Activated CD8-positive, alpha-beta memory T cell treated with anti-CD3 and anti-CD28 coated beads, Interleukin-2, amount 50 U/mL, for 1 hour (primary cell): ENCODE measurements around the gene MGAT3.

Experiments
- DNase-seq: peaks from one replicate; pipeline ENCODE4 v3.0.0-alpha.2; 2020; ENCODE audit errors: extremely low read depth

Gene MGAT3

DNA sequence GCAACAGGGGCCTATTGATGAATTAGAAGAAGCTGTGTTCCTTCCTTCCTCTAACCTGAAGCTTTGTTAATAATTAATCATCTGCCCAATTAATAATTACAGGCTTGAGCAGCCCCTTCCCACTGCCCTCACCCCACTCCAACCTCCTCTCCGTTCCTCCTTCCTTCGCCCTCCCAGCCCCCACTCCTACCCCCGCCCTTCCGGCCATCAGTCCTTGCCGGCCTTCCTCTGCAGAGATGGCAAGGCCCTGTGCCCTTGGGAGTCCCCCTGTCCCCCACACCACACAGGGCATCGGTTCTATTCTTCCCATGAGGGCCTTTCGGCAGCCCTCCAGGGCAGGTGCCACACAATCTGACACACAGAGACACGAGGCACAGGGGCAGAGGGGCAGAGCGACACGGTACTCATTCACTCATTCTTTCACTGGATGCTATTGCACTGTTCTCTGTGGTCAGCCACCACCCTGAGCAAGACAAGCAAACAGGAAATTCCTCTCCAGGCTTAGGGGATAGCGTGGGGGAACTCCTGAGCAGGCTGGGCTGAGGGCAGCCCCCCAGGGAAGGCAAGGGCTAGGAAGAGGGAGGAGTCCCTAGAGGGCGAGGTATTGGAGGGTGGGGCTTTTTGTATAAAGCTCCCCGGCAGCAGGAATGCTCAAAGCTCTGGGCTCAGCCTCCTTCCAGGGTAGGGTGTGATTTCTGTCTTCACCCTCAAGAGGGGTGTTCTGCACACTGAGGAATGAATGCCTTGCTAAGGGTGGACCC lies 14.7 kb downstream of the MGAT3 start:
- DNase-seq, result no peak

DNA sequence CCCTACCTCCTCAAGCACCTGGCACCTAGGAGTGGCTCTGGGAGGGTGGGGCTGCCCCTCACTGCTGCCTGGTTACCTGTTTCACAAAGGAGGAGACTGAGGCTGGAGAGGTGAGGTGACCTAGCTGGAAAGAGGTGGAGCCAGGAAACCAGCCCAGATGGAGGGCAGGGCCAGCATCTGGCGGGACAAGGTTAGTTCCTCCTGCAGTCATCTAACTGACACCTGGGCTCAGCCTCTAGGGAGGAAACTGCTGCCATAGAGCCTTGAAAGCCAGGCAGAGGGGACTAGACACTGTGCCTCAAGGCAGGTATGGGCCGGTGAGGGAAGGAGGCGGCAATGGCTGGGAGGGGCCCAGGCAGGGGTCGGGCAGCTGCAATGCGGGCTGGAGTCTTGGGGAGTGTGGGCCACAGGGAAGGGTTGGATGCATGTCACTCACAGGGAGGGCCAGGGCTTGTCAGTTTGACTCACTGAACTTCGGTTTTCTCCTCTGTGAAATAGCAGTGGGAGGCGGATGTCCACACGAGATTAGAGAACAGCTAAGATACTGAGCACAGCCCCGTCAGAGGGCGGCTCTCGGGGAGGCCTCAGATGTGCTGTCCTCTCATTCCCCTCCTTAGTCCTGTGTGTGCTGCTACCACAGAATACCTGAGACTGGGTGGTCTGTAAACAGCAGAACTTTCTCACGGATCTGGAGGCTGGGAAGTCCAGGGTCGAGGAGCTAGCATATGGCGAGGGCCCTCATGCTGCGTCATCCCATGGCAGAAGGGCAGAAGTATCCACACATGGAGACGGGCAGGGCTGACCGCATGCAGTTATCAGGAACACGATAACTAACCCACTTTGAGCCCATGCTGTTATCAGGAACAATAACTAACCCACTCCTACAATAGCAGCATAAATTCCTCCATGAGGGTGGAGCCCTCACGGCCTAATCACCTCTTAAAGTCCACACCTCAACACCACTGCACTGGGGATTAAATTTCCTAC lies 16.1 kb downstream of the MGAT3 start:
- DNase-seq, result no peak

DNA sequence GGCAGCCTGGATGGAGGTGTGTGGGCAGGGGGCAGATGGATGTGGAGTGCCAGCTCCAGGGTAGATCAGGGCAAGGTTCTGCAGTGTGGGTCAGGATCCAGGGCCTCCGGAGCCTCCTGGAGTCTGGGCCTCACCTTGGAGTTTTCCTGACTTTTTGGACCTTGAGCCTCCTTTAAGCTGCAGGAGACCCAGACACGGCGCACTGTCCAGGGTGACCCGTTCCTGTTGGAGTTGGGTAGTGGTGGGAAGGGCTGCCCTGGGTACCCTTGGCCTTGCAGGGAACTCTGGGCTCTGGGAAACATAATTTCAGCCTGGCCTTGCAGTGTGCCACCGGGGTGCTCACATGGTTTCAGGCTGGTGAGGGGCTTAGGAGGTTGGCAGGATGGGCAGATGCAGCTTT lies 17.0 kb downstream of the MGAT3 start:
- DNase-seq, result no peak

GRCh38 chr22:39474351-39475111 lies 17.7 kb downstream of the MGAT3 start:
- DNase-seq, result no peak

- DNase-seq, result no peak
These were observed 18.5 kb downstream of the MGAT3 start for GRCh38 chr22:39475337-39475736.

- no peak for DNase-seq
These were observed 19.1 kb downstream of the MGAT3 start for GRCh38 chr22:39475902-39476301.

DNA sequence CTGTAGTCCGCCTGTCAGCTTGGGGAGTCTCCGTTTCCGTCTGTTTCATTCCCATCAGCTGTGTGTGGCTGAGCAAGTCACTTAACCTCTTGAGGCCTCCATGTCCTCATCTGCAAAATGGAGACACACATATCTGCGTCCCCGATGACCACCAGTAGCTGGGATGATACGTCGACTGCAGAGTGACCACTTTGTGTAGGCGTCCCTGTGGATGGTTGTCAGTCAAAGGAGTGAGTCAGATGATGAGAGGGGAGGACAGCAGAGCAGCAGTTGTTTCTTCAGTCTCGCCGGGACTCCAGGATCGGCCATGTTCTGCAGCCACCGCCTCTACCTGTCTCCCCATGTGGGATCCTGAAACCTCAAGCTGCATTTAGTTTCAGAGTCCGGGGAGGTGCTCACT lies 19.9 kb downstream of the MGAT3 start:
- no peak for DNase-seq

GRCh38 chr22:39477542-39477941 lies 20.7 kb downstream of the MGAT3 start:
- no peak for DNase-seq

DNA sequence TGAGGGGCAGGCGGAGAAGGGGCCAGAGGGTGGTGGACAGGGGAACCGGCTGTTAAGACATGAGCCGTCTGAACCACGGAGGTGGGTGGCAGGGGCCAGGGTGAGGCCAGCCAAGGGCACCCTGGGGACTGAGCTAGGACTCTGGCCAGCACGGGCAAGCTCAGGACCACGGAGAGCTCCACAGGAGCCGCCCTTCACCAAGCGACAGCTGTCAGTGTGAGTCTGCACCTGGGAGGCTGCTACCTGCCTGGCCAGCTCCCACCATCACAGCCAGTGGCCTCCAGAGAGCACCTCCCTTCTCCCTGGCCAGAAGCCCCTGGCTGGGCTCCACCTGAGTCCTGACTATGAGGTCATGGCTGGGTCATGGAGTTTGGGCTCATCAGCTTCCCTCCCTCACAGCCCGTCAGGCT lies 21.6 kb downstream of the MGAT3 start:
- no peak for DNase-seq

GRCh38 chr22:39479254-39479653 lies 22.4 kb downstream of the MGAT3 start:
- no peak for DNase-seq

DNA sequence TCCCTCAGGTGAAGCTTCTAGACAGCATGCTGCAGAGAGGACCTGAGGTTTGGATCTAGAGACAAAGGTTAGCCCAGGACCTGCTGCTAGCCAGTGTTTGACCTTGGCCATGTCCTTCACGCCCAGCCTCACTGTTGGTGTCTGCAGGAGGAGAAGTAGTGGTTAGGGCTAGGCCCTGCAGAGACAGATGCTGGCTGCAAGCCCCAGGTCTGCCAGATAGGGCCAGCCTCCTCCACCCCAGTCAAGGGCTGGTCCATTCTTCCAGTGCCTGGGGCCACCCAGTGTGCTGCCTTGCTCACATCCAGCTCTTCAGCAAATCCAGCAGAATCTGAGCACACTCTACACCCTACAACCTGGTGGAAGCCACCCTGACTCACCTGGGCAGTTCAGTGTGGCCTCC lies 23.7 kb downstream of the MGAT3 start:
- no peak for DNase-seq

- DNase-seq, result no peak
These were observed 24.2 kb downstream of the MGAT3 start for GRCh38 chr22:39481054-39481453.

DNA sequence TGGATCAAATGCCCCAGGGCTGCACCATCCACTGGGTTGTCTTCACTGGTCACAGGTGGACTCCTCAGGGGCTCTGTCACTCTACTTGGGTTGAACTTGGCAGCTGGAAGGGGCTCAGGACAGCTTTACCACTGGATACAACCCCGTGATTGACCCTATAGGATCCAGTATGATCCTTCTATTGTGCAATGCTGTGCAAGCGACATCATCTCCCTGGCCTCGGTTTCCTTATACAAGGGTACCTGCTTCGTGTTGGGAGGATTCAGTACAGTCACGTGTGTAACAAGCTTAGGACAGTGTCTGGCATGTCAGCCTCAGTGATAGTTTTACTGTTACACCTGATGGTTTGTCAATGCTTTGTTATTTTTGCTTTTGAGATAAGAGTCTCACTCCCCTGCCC lies 24.8 kb downstream of the MGAT3 start:
- DNase-seq, result no peak

DNA sequence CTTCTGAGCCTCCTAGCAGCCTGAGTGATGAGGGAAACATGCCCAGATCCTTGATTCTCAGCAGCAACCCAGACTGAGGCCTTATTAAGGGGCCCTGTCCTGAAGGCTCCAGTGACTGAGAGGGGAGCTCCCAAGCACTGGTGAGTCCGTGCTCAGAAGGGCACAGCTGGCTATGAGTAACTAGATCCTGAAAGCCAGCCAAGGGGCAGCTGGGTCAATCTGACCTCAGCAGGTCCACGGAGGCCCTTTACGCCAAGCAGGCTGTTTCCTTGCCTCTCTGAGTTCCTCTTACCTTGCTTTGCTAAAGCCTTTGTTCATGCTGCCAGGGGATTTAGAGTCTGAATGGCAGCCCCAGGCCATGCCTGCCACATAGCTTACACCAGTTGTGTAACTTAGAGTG lies 26.0 kb downstream of the MGAT3 start:
- no peak for DNase-seq

- no peak for DNase-seq
These were observed 30.4 kb downstream of the MGAT3 start for GRCh38 chr22:39486951-39487825.

DNA sequence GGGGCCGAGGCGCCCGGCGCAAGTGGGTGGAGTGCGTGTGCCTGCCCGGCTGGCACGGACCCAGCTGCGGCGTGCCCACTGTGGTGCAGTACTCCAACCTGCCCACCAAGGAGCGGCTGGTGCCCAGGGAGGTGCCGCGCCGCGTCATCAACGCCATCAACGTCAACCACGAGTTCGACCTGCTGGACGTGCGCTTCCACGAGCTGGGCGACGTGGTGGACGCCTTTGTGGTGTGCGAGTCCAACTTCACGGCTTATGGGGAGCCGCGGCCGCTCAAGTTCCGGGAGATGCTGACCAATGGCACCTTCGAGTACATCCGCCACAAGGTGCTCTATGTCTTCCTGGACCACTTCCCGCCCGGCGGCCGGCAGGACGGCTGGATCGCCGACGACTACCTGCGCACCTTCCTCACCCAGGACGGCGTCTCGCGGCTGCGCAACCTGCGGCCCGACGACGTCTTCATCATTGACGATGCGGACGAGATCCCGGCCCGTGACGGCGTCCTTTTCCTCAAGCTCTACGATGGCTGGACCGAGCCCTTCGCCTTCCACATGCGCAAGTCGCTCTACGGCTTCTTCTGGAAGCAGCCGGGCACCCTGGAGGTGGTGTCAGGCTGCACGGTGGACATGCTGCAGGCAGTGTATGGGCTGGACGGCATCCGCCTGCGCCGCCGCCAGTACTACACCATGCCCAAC lies 31.2 kb downstream of the MGAT3 start:
- DNase-seq, result no peak

GRCh38 chr22:39488563-39489083 lies 31.8 kb downstream of the MGAT3 start:
- no peak for DNase-seq

- DNase-seq, result no peak
These were observed 32.6 kb downstream of the MGAT3 start for GRCh38 chr22:39489094-39490068.
